KBM-7 (cell line): ENCODE measurements around the gene AFAP1L1.

Source experiments
- DNase-seq: peaks from one replicate; pipeline ENCODE4 v3.0.0-alpha.2; 2015
- in situ Hi-C: fragments of 300-500 bp; cut with MboI; formaldehyde crosslinking; loops from 2 replicates; pipeline ENCODE4 v1.14.3; 2020; ENCODE audit warnings: low sequenced_read_pairs, low pct_unique_long_range_greater_than_20kb, mixed read lengths

Gene AFAP1L1

GRCh38 chr5:149328177-149328576, 56.5 kb downstream of the AFAP1L1 start:
- in situ Hi-C loops = no loop called here

GRCh38 chr5:149333711-149334443, 62.2 kb downstream of the AFAP1L1 start:
- no peak for DNase-seq
- in situ Hi-C loops = no loop called here

More at GRCh38 chr5:149328177-149328576, 56.5 kb downstream of the AFAP1L1 start:
- DNase-seq = no peak

- in situ Hi-C loops = no loop called here
- no peak for DNase-seq
Observed at GRCh38 chr5:149337736-149338135, 66.1 kb downstream of the AFAP1L1 start.

GRCh38 chr5:149338364-149338763, 66.7 kb downstream of the AFAP1L1 start:
- in situ Hi-C loops = no loop called here
- DNase-seq = no peak

- in situ Hi-C loops = no loop called here
- DNase-seq = no peak
Observed at GRCh38 chr5:149340920-149341319, 69.3 kb downstream of the AFAP1L1 start.

GRCh38 chr5:149341876-149342275, 70.2 kb downstream of the AFAP1L1 start:
- no peak for DNase-seq
- in situ Hi-C loops = no loop called here

GRCh38 chr5:149344151-149344550, 72.5 kb downstream of the AFAP1L1 start:
- in situ Hi-C loops = no loop called here
- DNase-seq = no peak

- in situ Hi-C loops = no loop called here
Observed at GRCh38 chr5:149345147-149345891, 73.7 kb downstream of the AFAP1L1 start, which contains the start of gene GRPEL2. Gene GRPEL2 (plus strand): TSS chr5:149345499. CDS start chr5:149345540, 41 bp downstream.

GRCh38 chr5:149345892-149346222, 74.2 kb downstream of the AFAP1L1 start:
- peak; percentile 32 for DNase-seq
- in situ Hi-C loops = no loop called here

More at GRCh38 chr5:149345147-149345891, 73.7 kb downstream of the AFAP1L1 start, which contains the start of gene GRPEL2:
- DNase-seq = peak; percentile 94

GRCh38 chr5:149348518-149348917, 76.9 kb downstream of the AFAP1L1 start:
- no peak for DNase-seq
- in situ Hi-C loops = no loop called here

GRCh38 chr5:149349382-149349781, 77.7 kb downstream of the AFAP1L1 start:
- in situ Hi-C loops = no loop called here

GRCh38 chr5:149352169-149352568, 80.5 kb downstream of the AFAP1L1 start:
- no peak for DNase-seq
- in situ Hi-C loops = no loop called here

More at GRCh38 chr5:149349382-149349781, 77.7 kb downstream of the AFAP1L1 start:
- DNase-seq = no peak

- in situ Hi-C loops = no loop called here
Observed at GRCh38 chr5:149353911-149354310, 82.3 kb downstream of the AFAP1L1 start.

GRCh38 chr5:149355688-149356087, 84.0 kb downstream of the AFAP1L1 start:
- no peak for DNase-seq
- in situ Hi-C loops = no loop called here

More at GRCh38 chr5:149353911-149354310, 82.3 kb downstream of the AFAP1L1 start:
- no peak for DNase-seq

GRCh38 chr5:149356391-149356790, 84.7 kb downstream of the AFAP1L1 start:
- no peak for DNase-seq
- in situ Hi-C loops = no loop called here

- DNase-seq = peak; percentile 96
Observed at GRCh38 chr5:149357370-149358293, 86.0 kb downstream of the AFAP1L1 start, which contains the start of gene PCYOX1L. Gene PCYOX1L (plus strand): TSS chr5:149358046. CDS start chr5:149358069, 23 bp downstream.

GRCh38 chr5:149358294-149358651, 86.6 kb downstream of the AFAP1L1 start:
- DNase-seq = peak; percentile 51
- in situ Hi-C loops = no loop called here

More at GRCh38 chr5:149357370-149358293, 86.0 kb downstream of the AFAP1L1 start, which contains the start of gene PCYOX1L:
- in situ Hi-C loops = no loop called here

GRCh38 chr5:149358868-149359495, 87.3 kb downstream of the AFAP1L1 start:
- DNase-seq = no peak
- in situ Hi-C loops = no loop called here

- in situ Hi-C loops = no loop called here
- DNase-seq = no peak
Observed at GRCh38 chr5:149360272-149360671, 88.6 kb downstream of the AFAP1L1 start.
